GM10847 (cell line): Measurements from ENCODE around the gene NPAS3.

Source experiments
- POLR2A ChIP-seq: IDR thresholded peaks from 2 replicates; pipeline ENCODE4 v1.6.1; 2011; ENCODE audit not compliant: insufficient read length; ENCODE audit errors: extremely low read depth

The NPAS3 gene

DNA sequence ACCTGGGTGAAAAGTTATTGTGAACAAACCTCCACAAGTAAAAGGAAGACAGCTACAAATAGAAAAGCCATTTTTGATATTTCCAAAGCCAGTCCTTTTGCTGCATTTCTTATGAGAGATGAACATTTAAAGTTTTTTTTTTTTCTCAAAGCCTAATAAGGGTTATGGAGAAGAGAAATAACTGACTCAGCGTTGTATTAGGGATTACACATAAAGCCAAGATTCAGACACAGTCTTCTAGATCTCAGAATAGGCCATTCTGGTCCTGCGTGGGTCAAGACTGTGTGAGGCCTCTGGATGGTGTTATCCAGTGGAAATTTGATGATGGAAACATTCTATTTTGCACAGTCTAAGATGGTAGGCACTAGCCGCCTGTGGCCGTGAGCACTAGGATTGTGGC is 552.4 kb downstream of the NPAS3 start:
- TF ChIP-seq POLR2A, result no peak

DNA sequence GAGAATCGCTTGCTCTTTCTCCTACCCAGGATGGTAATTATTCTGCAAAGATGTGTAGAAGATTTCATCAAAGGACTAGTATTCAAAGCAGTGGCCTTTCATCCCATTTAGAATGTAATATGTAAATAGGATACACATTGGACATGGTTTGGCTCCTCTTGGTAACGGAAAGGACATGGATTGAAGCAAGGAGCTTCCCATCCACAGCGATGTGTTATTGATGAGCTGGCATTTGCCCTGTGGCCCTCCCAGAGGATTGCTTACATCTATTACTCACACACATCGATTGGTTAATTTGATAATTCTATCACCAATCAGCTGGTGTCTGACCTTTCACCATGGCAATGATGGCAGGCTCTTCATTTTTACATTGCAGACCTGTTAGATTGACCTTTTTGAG is 553.8 kb downstream of the NPAS3 start:
- no peak for TF ChIP-seq POLR2A

DNA sequence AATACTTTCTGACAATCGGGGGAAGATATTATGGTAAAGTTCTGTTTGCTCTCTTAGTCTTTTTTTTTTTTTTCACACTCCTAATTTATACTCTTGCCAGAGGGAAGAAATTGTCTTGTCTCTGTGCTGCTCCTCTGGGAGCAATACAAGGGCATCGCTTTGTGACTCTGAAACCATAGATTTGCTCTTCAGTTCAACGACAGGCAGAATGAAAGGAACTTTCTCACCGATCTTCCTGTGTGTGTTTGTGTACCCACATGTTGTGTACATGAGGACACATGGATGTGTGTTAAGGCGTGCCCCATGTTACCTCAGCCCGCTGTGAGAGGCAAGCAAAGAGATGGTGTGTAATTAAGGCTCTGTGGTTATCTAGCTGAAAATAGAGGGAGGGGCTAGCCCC is 554.6 kb downstream of the NPAS3 start:
- TF ChIP-seq POLR2A, result no peak

DNA sequence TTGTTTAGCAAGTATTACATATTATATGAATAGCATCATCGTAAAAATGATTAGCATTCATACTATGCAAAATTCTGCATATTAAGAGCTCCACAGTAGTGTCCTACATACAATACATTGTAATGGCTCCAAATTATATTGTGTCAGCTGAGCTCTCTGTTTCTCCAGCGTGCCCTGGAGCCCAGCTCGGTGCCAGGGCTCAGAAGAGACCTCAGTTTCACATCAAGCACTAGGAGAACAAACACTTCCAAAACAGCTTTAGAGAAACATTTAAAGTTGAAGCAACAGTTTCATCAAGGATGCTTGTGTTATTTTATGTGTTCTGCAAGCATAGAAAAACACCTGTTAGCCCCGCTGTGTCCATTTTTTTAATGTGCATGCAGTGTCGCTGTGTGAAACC is 555.3 kb downstream of the NPAS3 start:
- TF ChIP-seq POLR2A, result no peak

DNA sequence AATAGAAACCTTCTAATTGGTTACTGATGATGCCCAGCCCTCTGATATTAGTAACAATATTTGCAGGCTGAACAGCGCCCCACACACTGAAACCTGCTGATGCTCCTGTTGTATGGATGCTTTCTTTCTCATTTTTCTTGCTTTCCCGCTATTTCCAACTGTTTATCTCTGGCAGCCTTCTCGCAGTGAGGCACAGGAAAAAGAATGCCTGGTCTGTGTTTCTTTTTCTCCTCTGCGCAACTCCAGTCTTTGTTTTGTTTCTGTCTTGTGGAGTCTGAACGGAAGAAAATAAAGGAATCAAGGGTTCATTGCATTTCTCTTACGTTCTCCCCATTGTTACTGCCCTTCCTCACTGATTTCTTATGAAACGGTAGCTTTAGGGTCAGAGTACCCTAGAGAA is 561.0 kb downstream of the NPAS3 start:
- TF ChIP-seq POLR2A, result no peak

DNA sequence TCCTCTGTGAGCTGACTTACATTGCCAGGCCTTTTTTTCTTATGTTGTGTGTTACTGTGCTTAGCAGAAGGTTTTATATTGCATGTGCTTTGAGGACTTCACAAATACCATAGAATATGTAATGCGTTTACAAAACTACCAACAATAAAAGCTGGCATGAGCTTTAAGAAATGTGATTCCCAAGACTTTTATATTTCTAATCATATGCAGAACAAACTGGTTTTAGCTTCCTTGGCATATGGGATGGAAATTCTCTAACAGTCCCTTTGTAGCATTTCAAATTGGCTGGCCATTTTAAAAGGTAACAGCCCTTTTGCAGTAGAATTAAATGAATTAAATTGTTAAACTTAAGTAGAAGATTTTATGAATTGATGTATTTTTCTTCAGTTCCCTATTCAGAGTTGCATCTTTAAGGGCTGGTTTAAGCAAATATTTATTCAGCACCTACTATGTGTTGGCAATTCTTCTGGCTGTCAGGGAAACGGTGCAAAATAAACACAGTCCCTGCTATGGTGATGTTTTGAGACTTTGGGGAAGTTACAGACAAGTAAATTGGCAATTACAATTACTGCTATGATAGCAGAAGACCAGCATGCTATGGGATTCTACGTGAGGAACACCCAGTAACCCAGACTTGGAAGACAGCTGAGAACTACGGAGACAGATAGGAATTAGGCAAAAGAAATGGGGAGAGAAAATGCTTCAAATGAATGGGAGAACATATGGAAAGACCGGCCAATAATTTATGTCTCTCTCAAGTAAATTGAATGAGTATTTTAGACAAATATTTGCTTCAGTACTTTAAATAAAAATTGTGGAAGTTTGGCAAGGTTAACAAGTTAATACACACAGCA is 565.8 kb downstream of the NPAS3 start:
- no peak for TF ChIP-seq POLR2A

DNA sequence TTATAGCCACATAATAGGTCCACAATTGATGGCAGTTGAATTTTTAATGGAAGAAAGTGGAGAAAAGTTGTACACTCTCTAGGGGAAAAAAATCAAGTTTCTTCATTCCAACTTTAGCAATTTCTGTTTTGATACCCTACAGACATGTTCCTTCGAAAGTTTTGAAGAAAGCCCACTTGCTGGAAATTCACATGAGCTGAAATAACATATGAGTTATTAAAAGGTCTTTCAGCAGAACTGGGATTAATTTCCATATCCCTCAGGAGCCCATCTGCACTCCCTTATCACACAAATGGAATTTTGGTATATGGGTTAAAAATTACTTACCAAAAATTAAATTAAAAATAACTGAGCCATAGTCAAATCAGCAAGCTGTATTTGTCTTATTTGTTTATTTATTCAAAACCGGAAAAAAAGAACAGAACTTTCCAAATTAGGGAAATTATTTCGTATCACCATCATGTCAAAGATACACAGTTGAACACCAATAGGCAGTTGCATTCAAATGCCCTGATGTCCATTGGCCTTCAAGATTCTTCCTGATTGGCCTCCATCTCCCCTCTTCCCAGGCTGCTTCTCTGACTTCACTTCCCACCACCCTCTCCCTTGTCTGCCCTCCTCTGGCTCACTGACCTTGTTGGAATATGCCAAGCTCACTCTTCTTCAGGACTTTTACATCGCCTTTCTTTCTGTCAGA is 566.7 kb downstream of the NPAS3 start:
- TF ChIP-seq POLR2A, result no peak

DNA sequence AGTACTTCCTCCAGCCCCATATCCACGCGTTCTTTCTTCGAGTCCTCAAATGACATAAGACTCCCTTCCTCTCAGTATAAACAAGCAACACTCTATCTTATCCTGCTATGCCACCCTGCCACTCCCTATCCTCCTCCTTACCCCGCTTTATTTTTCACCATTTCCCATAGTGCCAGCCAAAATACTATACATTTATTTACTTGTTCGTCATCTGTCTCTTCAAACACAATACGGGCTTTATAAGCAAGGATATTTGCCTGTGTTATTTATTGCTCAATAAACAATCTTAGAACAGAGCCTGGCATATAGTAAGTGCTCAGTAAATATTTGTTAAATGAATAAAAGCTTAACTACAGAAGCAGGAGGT is 567.3 kb downstream of the NPAS3 start:
- TF ChIP-seq POLR2A, result no peak

DNA sequence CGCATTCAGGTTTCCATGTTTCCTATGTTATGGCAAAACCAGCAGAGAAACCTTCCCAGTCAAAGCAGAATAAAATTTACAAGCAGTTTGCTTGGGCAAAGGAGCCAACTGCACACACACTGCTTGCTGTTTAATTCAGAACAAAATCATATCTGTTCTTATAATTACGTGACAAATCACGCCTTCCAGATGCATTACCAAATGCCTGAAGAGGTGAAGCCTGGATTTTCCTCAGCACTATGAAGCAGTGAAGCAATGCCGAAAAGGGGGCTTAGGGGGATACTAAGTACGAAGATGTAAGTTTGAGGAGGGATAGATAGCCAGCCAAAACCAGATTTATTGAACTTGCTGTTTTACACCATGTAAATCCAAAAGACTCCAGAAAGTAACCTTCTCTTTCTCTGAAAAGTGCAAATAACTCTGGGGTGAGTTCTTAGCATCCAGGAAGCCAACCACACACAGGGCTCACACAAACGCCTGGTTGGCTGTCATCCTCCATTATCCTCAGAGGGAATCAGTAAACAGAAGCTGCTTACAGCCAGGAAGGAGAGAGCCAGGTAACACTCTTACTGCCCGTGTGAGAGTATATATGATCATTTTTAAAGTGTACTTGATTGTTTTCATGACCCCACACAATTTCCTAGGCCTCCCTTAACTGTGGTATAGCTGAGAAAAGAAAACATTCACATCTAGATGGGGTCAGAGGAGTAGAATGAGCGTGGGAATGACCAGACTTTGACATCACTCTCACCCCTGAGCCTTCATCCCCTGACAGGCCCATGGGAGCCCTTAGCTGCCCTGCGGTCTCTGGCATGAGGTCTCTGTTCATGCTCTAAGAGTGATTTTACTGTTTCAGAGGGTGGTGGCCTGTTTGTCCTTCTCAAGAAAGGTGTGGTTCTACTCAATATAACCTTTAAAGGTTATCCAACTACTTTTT is 569.7 kb downstream of the NPAS3 start:
- TF ChIP-seq POLR2A, result no peak

DNA sequence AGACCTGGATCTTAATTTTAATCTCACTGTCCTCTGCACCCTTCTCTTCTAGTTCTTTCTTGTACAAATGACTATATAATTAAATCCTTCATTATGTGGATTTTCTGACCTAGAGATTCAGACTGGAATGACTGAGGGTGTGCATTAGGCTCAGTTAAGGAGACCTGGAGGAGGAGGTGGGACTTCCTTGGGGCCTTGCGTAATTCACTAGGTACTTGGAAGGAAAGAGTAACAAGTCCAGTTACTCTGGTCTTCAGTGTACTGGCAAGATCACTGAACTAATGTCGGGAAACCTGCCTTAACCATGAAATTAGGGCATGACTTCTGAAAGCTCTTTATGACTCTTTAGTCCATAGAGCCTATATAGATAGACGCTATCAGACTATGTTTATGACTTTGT is 570.8 kb downstream of the NPAS3 start:
- no peak for TF ChIP-seq POLR2A

DNA sequence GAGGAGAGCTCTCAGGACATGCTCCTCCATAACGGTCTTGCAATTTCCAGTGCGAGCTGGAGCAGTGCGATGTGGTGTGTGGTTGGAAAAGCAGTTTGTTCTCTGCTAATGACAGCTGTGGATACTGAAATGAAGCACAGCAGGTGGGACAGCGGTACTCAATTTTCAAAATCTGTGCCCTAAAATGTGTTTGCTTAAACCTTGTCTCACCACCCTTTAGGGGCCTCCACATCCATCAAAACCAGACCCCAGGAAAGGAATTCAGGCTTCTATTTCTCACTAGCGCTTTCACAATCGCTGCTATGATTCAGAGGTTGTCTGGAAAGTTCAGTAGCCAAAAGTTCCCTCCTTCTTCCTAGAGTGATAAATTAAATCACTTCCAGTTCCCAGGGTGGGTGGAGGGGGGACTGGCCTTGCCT is 571.4 kb downstream of the NPAS3 start:
- no peak for TF ChIP-seq POLR2A

DNA sequence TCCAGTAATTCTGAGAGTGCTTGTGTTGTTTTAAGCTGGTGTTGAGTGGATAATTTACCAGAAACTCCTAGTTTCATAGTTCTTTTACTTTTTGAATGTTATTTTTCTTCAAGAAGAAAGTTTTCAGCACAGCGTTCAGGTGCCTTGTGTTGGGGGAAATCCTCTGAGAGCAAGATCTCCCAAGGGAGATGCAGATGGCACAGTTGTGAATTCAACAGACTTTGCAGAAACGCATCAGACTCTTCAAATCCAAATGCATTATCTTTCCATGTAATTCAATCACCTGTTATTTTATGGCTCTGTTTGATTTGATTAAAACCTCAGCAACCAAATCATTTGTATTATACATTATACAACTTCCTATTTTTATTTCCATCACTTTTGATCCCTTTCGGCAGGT is 572.3 kb downstream of the NPAS3 start:
- TF ChIP-seq POLR2A, result no peak

DNA sequence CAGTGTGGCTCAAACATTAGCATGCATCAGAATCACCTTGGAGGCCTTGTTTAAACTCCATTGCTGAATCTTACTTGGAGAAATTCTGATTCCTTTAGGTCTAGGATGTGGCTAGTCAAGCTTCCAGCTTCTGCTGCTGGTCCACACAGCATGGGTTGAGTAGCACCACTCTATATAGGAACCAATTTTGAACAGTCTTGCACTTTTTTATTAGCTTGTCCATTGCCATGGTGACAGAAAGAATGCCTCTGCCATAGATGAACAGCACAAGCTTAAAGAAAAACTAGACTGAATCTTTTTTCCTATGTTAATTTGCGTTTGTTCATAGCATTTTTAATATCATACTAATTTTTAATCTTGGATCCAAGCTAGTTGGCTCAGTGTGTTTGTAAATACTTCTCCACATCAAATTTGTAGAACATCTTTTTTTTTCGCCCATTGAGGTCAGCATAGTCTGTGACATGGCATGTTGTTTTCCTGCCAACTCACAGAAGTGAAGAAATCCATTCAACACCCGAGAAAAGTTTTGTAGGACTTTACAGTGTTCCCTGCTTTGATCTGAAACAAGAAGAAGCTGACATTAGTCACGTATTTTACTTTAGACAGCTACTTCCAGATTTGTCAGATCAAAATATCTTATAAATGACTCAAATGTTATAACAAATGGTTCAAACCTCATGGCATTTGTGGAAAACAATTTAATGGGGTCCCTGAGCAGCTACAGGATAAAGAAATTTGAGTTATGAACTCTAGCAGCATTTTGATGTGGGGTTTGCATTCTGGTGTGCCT is 573.4 kb downstream of the NPAS3 start:
- no peak for TF ChIP-seq POLR2A

DNA sequence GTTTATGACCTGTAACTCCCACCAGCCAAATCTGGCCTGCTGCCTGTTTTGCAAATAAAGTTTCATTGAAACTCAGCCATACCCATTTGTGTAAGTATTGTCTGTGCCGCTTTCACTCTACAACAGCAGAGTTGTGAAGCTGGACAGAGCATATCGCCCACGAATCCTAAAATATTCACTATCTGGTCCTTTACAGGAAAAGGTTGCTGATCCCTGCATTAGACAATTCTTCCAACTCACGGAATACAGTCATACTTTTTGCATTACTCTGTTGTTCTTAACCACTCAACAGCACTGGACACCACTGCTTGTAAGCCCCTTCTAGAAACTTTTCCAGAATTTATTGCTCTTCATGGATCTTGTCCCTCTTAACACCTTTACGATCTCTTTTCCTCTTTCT is 576.8 kb downstream of the NPAS3 start:
- no peak for TF ChIP-seq POLR2A

DNA sequence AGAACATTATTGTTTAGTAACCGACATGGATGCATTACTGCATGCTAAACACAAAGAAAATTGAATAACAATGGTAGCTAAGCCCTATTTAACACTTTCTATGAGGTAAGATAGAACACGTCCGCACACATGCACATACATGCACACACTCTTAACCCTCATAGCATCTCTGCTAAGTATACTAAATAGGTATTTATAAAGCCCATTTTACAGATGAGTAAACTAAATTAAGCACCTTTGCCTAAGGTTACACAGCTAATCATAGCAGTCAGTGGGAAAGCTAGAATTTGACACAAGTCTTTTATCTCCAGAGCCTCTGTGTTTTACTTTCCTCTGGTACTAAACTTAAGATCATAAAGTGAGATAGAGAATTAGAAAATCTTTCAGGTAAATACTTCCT is 577.2 kb downstream of the NPAS3 start:
- no peak for TF ChIP-seq POLR2A
